Measurements from ENCODE around the gene MTMR2.

- no peak for TF ChIP-seq YY1 (IDR thresholded peaks at IDR 0.05; ENCODE audit: insufficient read depth, insufficient read length)
- TF ChIP-seq ZNF274 (IDR thresholded peaks at IDR 0.05; ENCODE audit: low read depth, low read length) = no peak
Measured at GRCh38 chr11:95895815-95896214, 28.1 kb downstream of the MTMR2 start.
